SK-N-SH treated with all-trans-retinoic acid at 6 μM for 48 hours (cell line): ENCODE measurements around the gene EBP.
"Not testable (repeated sequence)": the region's sequence is repeated elsewhere in the genome, so short reads cannot be mapped to it uniquely, and the experiment has no call there.

Experiments
- ARNTL ChIP-seq: fragments of 450-650 bp; formaldehyde crosslinking; IDR thresholded peaks from 2 replicates; pipeline ENCODE4 v1.5.0; 2020; ENCODE audit warnings: low read depth, mild to moderate bottlenecking, moderate library complexity, borderline replicate concordance
- CREB5 ChIP-seq: fragments of 250-450 bp; sonication (Bioruptor Pico); IDR thresholded peaks from 2 replicates; pipeline ENCODE4 v1.5.1; 2020; ENCODE audit warnings: low read depth, mild to moderate bottlenecking, moderate library complexity
- CSDC2 ChIP-seq: fragments of 250-450 bp; sonication (Bioruptor Pico); IDR thresholded peaks from 2 replicates; pipeline ENCODE4 v1.5.0; 2020; ENCODE audit warnings: mild to moderate bottlenecking, moderate library complexity
- OSR1 ChIP-seq: fragments of 250-450 bp; sonication (Bioruptor Pico); IDR thresholded peaks from 2 replicates; pipeline ENCODE4 v1.8.0; 2022; ENCODE audit warnings: moderate library complexity, mild to moderate bottlenecking, inconsistent platforms
- TOX ChIP-seq: fragments of 250-450 bp; sonication (Bioruptor Pico); IDR thresholded peaks from 2 replicates; pipeline ENCODE4 v1.8.0; 2021; ENCODE audit warnings: mild to moderate bottlenecking, moderate library complexity, borderline replicate concordance
- ZFP3 ChIP-seq: fragments of 250-450 bp; sonication (Bioruptor Pico); IDR thresholded peaks from 2 replicates; pipeline ENCODE4 v1.5.0; 2020; ENCODE audit warnings: mild to moderate bottlenecking, moderate library complexity
- ZFP30 ChIP-seq: fragments of 450-650 bp; formaldehyde crosslinking; IDR thresholded peaks from 2 replicates; pipeline ENCODE4 v1.5.0; 2022; ENCODE audit warnings: mild to moderate bottlenecking, moderate library complexity
- ZNF565 ChIP-seq: fragments of 450-650 bp; formaldehyde crosslinking; conservative IDR thresholded peaks from 2 replicates; pipeline ENCODE4 v1.5.0; 2020; ENCODE audit warnings: low read depth, mild to moderate bottlenecking, moderate library complexity
- ZNF8 ChIP-seq: fragments of 450-650 bp; formaldehyde crosslinking; IDR thresholded peaks from 2 replicates; pipeline ENCODE4 v1.5.0; 2020; ENCODE audit warnings: mild to moderate bottlenecking, moderate library complexity
- TF ChIP-seq, protein P1 (sequence below): fragments of 250-450 bp; sonication (Bioruptor Pico); IDR thresholded peaks from 2 replicates; pipeline ENCODE4 v1.8.0; 2021; ENCODE audit warnings: low read depth, mild to moderate bottlenecking, moderate library complexity, borderline replicate concordance
- TF ChIP-seq, protein P2 (sequence below): fragments of 250-450 bp; sonication (Bioruptor Pico); IDR thresholded peaks from 2 replicates; pipeline ENCODE4 v1.5.0; 2020; ENCODE audit warnings: mild to moderate bottlenecking, moderate library complexity

DNA sequence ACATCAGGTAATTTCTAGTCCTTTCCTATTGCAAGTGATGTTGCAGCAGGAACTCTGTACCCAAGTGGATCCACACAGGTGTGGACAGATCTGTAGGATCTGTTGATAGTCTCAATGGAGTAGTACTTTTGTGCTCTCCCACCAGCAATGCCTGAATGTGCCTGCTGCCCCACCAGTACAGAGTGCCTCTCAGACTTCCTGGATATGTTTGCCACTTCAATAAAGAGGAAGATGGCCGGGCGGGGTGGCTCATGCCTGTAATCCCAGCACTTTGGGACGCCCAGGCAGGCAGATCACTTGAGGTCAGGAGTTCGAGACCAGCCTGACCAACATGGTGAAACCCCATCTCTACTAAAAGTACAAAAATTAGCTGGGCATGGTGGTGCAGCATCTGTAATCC is 2.1 kb upstream of the EBP start:
- not testable (repeated sequence) for TF ChIP-seq CSDC2 (CRISPR knock-in tag); OSR1 (CRISPR knock-in tag); ZFP30; ZFP3 (CRISPR knock-in tag); ZNF8; ZNF565 (CRISPR knock-in tag); TOX (CRISPR knock-in tag); ARNTL; CREB5 (CRISPR knock-in tag)
- TF ChIP-seq, protein P1, sequence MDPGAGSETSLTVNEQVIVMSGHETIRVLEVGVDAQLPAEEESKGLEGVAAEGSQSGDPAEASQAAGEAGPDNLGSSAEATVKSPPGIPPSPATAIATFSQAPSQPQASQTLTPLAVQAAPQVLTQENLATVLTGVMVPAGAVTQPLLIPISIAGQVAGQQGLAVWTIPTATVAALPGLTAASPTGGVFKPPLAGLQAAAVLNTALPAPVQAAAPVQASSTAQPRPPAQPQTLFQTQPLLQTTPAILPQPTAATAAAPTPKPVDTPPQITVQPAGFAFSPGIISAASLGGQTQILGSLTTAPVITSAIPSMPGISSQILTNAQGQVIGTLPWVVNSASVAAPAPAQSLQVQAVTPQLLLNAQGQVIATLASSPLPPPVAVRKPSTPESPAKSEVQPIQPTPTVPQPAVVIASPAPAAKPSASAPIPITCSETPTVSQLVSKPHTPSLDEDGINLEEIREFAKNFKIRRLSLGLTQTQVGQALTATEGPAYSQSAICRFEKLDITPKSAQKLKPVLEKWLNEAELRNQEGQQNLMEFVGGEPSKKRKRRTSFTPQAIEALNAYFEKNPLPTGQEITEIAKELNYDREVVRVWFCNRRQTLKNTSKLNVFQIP: not testable (repeated sequence)
- TF ChIP-seq, protein P2, sequence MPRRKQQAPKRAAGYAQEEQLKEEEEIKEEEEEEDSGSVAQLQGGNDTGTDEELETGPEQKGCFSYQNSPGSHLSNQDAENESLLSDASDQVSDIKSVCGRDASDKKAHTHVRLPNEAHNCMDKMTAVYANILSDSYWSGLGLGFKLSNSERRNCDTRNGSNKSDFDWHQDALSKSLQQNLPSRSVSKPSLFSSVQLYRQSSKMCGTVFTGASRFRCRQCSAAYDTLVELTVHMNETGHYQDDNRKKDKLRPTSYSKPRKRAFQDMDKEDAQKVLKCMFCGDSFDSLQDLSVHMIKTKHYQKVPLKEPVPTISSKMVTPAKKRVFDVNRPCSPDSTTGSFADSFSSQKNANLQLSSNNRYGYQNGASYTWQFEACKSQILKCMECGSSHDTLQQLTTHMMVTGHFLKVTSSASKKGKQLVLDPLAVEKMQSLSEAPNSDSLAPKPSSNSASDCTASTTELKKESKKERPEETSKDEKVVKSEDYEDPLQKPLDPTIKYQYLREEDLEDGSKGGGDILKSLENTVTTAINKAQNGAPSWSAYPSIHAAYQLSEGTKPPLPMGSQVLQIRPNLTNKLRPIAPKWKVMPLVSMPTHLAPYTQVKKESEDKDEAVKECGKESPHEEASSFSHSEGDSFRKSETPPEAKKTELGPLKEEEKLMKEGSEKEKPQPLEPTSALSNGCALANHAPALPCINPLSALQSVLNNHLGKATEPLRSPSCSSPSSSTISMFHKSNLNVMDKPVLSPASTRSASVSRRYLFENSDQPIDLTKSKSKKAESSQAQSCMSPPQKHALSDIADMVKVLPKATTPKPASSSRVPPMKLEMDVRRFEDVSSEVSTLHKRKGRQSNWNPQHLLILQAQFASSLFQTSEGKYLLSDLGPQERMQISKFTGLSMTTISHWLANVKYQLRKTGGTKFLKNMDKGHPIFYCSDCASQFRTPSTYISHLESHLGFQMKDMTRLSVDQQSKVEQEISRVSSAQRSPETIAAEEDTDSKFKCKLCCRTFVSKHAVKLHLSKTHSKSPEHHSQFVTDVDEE (CRISPR knock-in tag): not testable (repeated sequence)
